OCI-LY1 (cell line): ENCODE data around the gene TMEM171.

ENCODE experiments used
- EZH2 ChIP-seq: fragments of 200-600 bp; sonication (generic), shearing (Covaris generic); IDR thresholded peaks from 2 replicates; pipeline ENCODE4 v1.8.0; 2017; ENCODE audit warnings: borderline replicate concordance, mixed run types, mild to moderate bottlenecking, antibody characterized with exemption, low read length, moderate library complexity, mixed read lengths
- TF ChIP-seq, protein P1 (sequence below): fragments of 200-600 bp; sonication (generic), shearing (Covaris generic); IDR thresholded peaks from 2 replicates; pipeline ENCODE4 v1.5.1; 2017; ENCODE audit warnings: mild to moderate bottlenecking, antibody characterized with exemption, low read length, moderate library complexity, mixed read lengths

- TF ChIP-seq, protein P1, sequence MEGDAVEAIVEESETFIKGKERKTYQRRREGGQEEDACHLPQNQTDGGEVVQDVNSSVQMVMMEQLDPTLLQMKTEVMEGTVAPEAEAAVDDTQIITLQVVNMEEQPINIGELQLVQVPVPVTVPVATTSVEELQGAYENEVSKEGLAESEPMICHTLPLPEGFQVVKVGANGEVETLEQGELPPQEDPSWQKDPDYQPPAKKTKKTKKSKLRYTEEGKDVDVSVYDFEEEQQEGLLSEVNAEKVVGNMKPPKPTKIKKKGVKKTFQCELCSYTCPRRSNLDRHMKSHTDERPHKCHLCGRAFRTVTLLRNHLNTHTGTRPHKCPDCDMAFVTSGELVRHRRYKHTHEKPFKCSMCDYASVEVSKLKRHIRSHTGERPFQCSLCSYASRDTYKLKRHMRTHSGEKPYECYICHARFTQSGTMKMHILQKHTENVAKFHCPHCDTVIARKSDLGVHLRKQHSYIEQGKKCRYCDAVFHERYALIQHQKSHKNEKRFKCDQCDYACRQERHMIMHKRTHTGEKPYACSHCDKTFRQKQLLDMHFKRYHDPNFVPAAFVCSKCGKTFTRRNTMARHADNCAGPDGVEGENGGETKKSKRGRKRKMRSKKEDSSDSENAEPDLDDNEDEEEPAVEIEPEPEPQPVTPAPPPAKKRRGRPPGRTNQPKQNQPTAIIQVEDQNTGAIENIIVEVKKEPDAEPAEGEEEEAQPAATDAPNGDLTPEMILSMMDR: no peak
- no peak for TF ChIP-seq EZH2
These were observed 31.5 kb downstream of the TMEM171 start for GRCh38 chr5:73151766-73152410.
